Ishikawa (cell line): ENCODE results near the gene ALOX5AP.

Experiments
- CEBPB ChIP-seq: IDR thresholded peaks from 2 replicates; pipeline ENCODE4 v1.6.1; 2012
- CREB1 ChIP-seq: IDR thresholded peaks from 2 replicates; pipeline ENCODE4 v1.6.1; 2012; ENCODE audit warnings: low read depth
- EGR1 ChIP-seq: IDR thresholded peaks from 2 replicates; pipeline ENCODE4 v1.6.1; 2012
- EP300 ChIP-seq: IDR thresholded peaks from 2 replicates; pipeline ENCODE4 v1.6.1; 2012; ENCODE audit warnings: borderline replicate concordance
- FOXM1 ChIP-seq: IDR thresholded peaks from 2 replicates; pipeline ENCODE4 v1.6.1; 2012; ENCODE audit warnings: low read depth, borderline replicate concordance
- MAX ChIP-seq: IDR thresholded peaks from 2 replicates; pipeline ENCODE4 v1.6.1; 2012
- NFIC ChIP-seq: IDR thresholded peaks from 2 replicates; pipeline ENCODE4 v1.6.1; 2012
- RAD21 ChIP-seq: IDR thresholded peaks from 2 replicates; pipeline ENCODE4 v1.6.1; 2012; ENCODE audit warnings: low read depth
- REST ChIP-seq: IDR thresholded peaks from 2 replicates; pipeline ENCODE4 v1.6.1; 2012; ENCODE audit warnings: low read depth, mild to moderate bottlenecking
- TAF1 ChIP-seq: IDR thresholded peaks from 2 replicates; pipeline ENCODE4 v1.6.1; 2012; ENCODE audit warnings: low read depth, mild to moderate bottlenecking
- TCF12 ChIP-seq: IDR thresholded peaks from 2 replicates; pipeline ENCODE4 v1.6.1; 2012; ENCODE audit warnings: low read depth
- TEAD4 ChIP-seq: IDR thresholded peaks from 2 replicates; pipeline ENCODE4 v1.6.1; 2012
- USF1 ChIP-seq: IDR thresholded peaks from 2 replicates; pipeline ENCODE4 v1.6.1; 2012
- YY1 ChIP-seq: IDR thresholded peaks from 2 replicates; pipeline ENCODE4 v1.6.1; 2012; ENCODE audit warnings: low read depth
- ZBTB7A ChIP-seq: IDR thresholded peaks from 2 replicates; pipeline ENCODE4 v1.6.1; 2012; ENCODE audit warnings: low read depth

ALOX5AP gene

GRCh38 chr13:30792285-30793000, 57.1 kb downstream of the ALOX5AP start:
- peak; percentile 47; the same call in 1 of the 2 replicates for TF ChIP-seq TCF12
- no peak for TF ChIP-seq YY1
- TF ChIP-seq EGR1 = no peak
- TF ChIP-seq NFIC = peak; percentile 87
- TF ChIP-seq CEBPB = no peak
- TF ChIP-seq TEAD4 = peak; percentile 74
- no peak for TF ChIP-seq MAX
- TF ChIP-seq EP300 = peak; percentile 39; the same call in 1 of the 2 replicates

GRCh38 chr13:30796132-30796572, 60.8 kb downstream of the ALOX5AP start:
- TF ChIP-seq TEAD4 (no peak), CEBPB (no peak), USF1 (no peak), REST (no peak), CREB1 (no peak), EGR1 (no peak), EP300 (no peak), YY1 (no peak), TCF12 (no peak), FOXM1 (no peak), NFIC (no peak), RAD21 (no peak), MAX (no peak), TAF1 (no peak), ZBTB7A (no peak)

- TF ChIP-seq RAD21 (no peak), FOXM1 (no peak), EP300 (no peak), NFIC (no peak), TEAD4 (no peak), MAX (no peak), YY1 (no peak), EGR1 (no peak), TAF1 (no peak), REST (no peak), USF1 (no peak), ZBTB7A (no peak), TCF12 (no peak), CREB1 (no peak), CEBPB (no peak)
These were observed 61.6 kb downstream of the ALOX5AP start for GRCh38 chr13:30796631-30797601.

- TF ChIP-seq CREB1 = no peak
- no peak for TF ChIP-seq REST
- TF ChIP-seq ZBTB7A = no peak
- TF ChIP-seq YY1 = no peak
- no peak for TF ChIP-seq TCF12
- no peak for TF ChIP-seq RAD21
- no peak for TF ChIP-seq MAX
These were observed 62.6 kb downstream of the ALOX5AP start for GRCh38 chr13:30797847-30798535.
